Gastrocnemius medialis (tissue), 4 donors: ENCODE measurements around the gene MAST4. TPM values are rescaled to one million over a fixed set of nuclear protein-coding genes. Genes with fewer than 3 reads are reported as not detected.

ENCODE experiments used
- ATAC-seq, 2 donors: fragments of 150-250 bp; one replicate each; pipeline ENCODE4 v1.9.1; 2016
- DNase-seq, 2 donors: peaks; one replicate each; pipeline ENCODE4 v3.0.0-alpha.2; 2019
- H3K27ac ChIP-seq, 4 donors: fragments of 200-600 bp; sonication (generic); 1 replicate in 1 of 4; 2 replicates in 3 of 4; pipeline ENCODE4 v1.5.1; 2016 to 2018; ENCODE audit warnings: mild to moderate bottlenecking in 2 of 4, moderate library complexity in 1 of 4
- H3K27me3 ChIP-seq, 3 donors: fragments of 200-600 bp; sonication (generic) in 2 of 3; 1 replicate in 1 of 3; 2 replicates in 2 of 3; pipeline versions ENCODE4 v1.5.1 to v1.6.0; 2016 to 2019; ENCODE audit warnings: mild to moderate bottlenecking in 1 of 3, moderate library complexity in 1 of 3
- H3K36me3 ChIP-seq, 2 donors: fragments of 200-600 bp; sonication (generic) in 1 of 2; one replicate each; pipeline ENCODE4 v1.5.1; 2017 to 2018
- H3K4me1 ChIP-seq, 2 donors: fragments of 200-600 bp; sonication (generic) in 1 of 2; one replicate each; pipeline ENCODE4 v1.5.1; 2016 to 2017; ENCODE audit warnings: mild to moderate bottlenecking in 2 of 2
- H3K4me3 ChIP-seq, 4 donors: fragments of 200-600 bp; sonication (generic) in 3 of 4; 1 replicate in 1 of 4; 2 replicates in 3 of 4; pipeline ENCODE4 v1.5.1; 2016 to 2019; ENCODE audit warnings: mild to moderate bottlenecking in 2 of 4
- H3K9me3 ChIP-seq, 3 donors: fragments of 200-600 bp; sonication (generic) in 2 of 3; 1 replicate in 1 of 3; 2 replicates in 2 of 3; pipeline ENCODE4 v1.5.1; 2016 to 2019
- POLR2A ChIP-seq, 2 donors: fragments of 450-650 bp; IDR thresholded peaks; one replicate each; pipeline ENCODE4 v1.6.1; 2017; ENCODE audit warnings: antibody characterized with exemption in 2 of 2, mild to moderate bottlenecking in 2 of 2, moderate library complexity in 2 of 2
- in situ Hi-C, 4 donors: fragments of 200-750 bp; cut with MboI; loops; one replicate each; pipeline versions ENCODE4 v1.15.0 to v1.8.0; 2017; ENCODE audit warnings: low sequenced_read_pairs in 4 of 4
- intact Hi-C: fragments of 100-400 bp; cut with DNase I; formaldehyde crosslinking; loops from one replicate; pipeline ENCODE4 v1.15.1; 2023; ENCODE audit warnings: low total_unique reads
- total RNA-seq, 4 donors: library from RNA; depleted of rRNA; stranded (reverse); fragments of >200 nt; gene quantifications; one replicate each; pipeline versions ENCODE4 v1.1.0 to v1.2.3, GENCODE V29; 2016
- TF ChIP-seq, protein P1 (sequence below), 5 experiments: fragments of 450-650 bp in 3 of 5; fragments of 200-600 bp in 2 of 5; sonication (generic) in 2 of 5; IDR thresholded peaks in 4 of 5; conservative IDR thresholded peaks in 1 of 5; 1 replicate in 4 of 5; 2 replicates in 1 of 5; pipeline ENCODE4 v1.5.1; 2016 to 2019; ENCODE audit warnings: antibody characterized with exemption in 5 of 5, mild to moderate bottlenecking in 3 of 5, moderate library complexity in 3 of 5

The MAST4 gene
- total RNA-seq, 4 donors from 2014 or later: 24.1 to 42.0 (median 38.5) TPM

DNA sequence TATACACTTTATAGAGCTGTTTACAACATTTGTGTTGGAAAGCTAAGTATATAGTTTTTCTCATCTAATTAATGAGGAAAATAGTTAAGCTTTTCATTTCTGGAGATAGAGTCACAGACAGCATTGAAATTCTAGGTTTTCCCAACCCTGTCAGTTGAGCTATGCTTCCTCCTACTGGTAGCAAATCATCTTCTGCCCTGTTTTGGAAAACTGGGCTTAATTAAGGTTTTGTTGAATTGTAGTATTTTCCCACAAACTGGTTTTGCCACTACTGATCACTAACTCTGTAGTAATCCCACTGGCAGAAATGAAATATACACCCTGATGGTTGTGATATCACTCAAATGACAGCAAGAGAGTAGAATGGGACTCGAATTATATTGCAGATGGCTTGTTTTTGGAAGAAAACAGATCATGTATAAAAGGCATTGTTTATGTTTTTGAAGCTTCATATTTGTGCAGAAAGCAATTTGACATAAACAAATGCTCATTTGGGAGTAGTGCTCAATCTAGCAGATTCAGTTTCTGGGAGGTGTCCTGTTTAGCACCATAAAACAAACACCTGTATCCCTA, 553.8 kb downstream of the MAST4 start:
- in situ Hi-C loops: loop anchor here in 1 of 4 donors (10.0 kb wide), 1 partner anchor 335 kb away; no protein-coding TSS in a partner anchor

DNA sequence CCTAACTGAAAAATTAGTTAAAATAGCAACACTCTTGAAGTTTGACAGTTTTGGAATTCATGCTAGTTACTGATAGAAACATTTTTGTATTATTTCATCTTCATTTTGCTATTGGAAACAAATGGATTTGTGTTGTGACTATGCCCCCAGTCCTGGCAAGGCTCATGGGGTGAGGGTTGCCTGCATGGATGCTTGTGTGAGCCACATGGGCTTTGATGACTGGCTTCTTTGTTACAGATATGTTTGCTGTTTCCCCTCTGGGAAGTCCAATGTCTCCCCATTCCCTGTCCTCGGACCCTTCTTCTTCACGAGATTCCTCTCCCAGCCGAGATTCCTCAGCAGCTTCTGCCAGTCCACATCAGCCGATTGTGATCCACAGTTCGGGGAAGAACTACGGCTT, 556.2 kb downstream of the MAST4 start:
- Histone ChIP-seq H3K27ac (peak overlapping the region in 1 of 4 donors; percentile 86), H3K9me3 (no peaks in the 10 kb centered on the region), H3K4me3 (no peak overlapping the region), H3K36me3 (peaks cover 0 to 24% of the 10 kb centered on the region in 2 donors), H3K4me1 (peaks cover 17 to 19% of the 10 kb centered on the region in 2 donors), H3K27me3 (no peaks in the 10 kb centered on the region)
- no peak for ATAC-seq
- intact Hi-C loops: loop anchor here (5.0 kb wide), 1 partner anchor 340 kb away; no protein-coding TSS in a partner anchor
- in situ Hi-C loops: no loop called here
- no peak for DNase-seq
- TF ChIP-seq POLR2A (IDR thresholded peaks at IDR 0.05): no peak
- TF ChIP-seq, protein P1, sequence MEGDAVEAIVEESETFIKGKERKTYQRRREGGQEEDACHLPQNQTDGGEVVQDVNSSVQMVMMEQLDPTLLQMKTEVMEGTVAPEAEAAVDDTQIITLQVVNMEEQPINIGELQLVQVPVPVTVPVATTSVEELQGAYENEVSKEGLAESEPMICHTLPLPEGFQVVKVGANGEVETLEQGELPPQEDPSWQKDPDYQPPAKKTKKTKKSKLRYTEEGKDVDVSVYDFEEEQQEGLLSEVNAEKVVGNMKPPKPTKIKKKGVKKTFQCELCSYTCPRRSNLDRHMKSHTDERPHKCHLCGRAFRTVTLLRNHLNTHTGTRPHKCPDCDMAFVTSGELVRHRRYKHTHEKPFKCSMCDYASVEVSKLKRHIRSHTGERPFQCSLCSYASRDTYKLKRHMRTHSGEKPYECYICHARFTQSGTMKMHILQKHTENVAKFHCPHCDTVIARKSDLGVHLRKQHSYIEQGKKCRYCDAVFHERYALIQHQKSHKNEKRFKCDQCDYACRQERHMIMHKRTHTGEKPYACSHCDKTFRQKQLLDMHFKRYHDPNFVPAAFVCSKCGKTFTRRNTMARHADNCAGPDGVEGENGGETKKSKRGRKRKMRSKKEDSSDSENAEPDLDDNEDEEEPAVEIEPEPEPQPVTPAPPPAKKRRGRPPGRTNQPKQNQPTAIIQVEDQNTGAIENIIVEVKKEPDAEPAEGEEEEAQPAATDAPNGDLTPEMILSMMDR (IDR thresholded peaks at IDR 0.05 in 4 of 5, conservative IDR thresholded peaks at IDR 0.05 in 1 of 5): no peak

More for the DNA sequence above, 553.8 kb downstream of the MAST4 start:
- TF ChIP-seq, protein P1 (IDR thresholded peaks at IDR 0.05 in 4 of 5, conservative IDR thresholded peaks at IDR 0.05 in 1 of 5): peak in 4 of 5 experiments; percentile 5 to 35 (median 25)
- no peak for TF ChIP-seq POLR2A (IDR thresholded peaks at IDR 0.05)
- H3K4me1 ChIP-seq: peaks cover 12 to 14% of the 10 kb centered on the region in 2 donors
- peaks cover 4 to 45% of the 10 kb centered on the region in 2 donors for H3K36me3 ChIP-seq
- intact Hi-C loops: loop anchor here (5.0 kb wide), 1 partner anchor 338 kb away; no protein-coding TSS in a partner anchor
- H3K4me3 ChIP-seq: peak overlapping the region in 1 of 4 donors; percentile 9
- DNase-seq (no peak), ATAC-seq (no peak)
- no peaks in the 10 kb centered on the region for H3K9me3 ChIP-seq
- peak overlapping the region in 1 of 4 donors; percentile 22 for H3K27ac ChIP-seq
- no peaks in the 10 kb centered on the region for H3K27me3 ChIP-seq

DNA sequence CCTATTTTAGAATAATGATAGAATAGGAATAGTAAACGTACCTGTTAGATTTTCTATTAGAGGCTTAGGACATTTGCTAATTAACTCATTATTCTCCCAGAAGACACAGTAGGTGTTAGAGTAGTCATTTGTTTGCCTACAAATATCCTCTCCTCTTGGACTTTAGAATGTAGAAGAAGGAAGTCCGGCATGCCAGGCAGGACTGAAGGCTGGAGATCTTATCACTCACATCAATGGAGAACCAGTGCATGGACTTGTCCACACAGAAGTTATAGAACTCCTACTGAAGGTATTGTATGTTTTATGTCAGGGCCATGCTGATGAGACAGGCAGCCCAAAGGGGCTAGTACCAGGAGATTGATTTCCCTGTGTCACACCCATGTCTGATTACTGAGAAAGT, 557.1 kb downstream of the MAST4 start:
- ATAC-seq: no peak
- Histone ChIP-seq H3K9me3 (no peaks in the 10 kb centered on the region), H3K27me3 (no peaks in the 10 kb centered on the region), H3K4me3 (no peak overlapping the region), H3K36me3 (peaks cover 0 to 24% of the 10 kb centered on the region in 2 donors), H3K4me1 (peaks cover 17 to 19% of the 10 kb centered on the region in 2 donors), H3K27ac (peak overlapping the region; percentile 76 to 86 (median 84))
- DNase-seq: no peak
- TF ChIP-seq, protein P1 (IDR thresholded peaks at IDR 0.05 in 4 of 5, conservative IDR thresholded peaks at IDR 0.05 in 1 of 5): no peak
- no peak for TF ChIP-seq POLR2A (IDR thresholded peaks at IDR 0.05)
- intact Hi-C loops: loop anchor here (5.0 kb wide), 1 partner anchor 341 kb away; no protein-coding TSS in a partner anchor
- in situ Hi-C loops: no loop called here

DNA sequence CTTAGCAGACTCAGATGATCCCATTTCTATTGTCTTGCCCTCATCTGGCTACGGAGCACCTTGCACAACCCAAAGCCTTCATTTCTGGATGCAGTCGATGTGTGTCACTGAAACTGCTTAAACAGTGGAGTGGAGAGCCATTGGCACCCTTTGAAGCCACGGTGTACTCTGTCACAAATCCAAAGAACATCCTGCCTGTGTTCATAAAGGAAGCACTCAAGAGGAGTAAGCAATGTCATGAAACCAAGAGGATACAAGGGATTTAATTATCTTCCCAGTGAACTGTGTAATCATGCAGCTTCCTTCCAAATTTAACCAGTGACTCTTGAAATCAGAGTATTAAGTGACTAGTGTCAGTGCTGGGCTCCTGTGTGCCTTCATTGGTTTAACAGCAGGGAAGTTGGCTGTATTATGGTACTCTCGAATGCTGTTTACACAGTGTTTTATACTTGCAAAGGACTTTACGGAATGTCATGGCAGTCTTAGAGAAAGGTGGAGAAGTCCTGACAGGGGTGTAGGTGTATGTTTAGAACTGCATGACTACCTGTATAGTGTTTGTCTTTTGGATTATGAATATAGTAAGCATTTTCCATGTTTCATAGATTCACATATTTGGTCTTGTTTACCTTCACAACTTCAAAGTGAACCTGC, 558.5 kb downstream of the MAST4 start:
- intact Hi-C loops: loop anchor here (2.0 to 5.0 kb wide), 4 partner anchors 57 to 342 kb away; no protein-coding TSS in a partner anchor
- Histone ChIP-seq H3K4me1 (peaks cover 17 to 19% of the 10 kb centered on the region in 2 donors), H3K4me3 (no peak overlapping the region), H3K27me3 (no peaks in the 10 kb centered on the region), H3K36me3 (peaks cover 0 to 18% of the 10 kb centered on the region in 2 donors), H3K27ac (peak overlapping the region; percentile 76 to 86 (median 84)), H3K9me3 (no peaks in the 10 kb centered on the region)
- ATAC-seq: peak; percentile 96 to 97
- peak; percentile 71 to 90 for DNase-seq
- in situ Hi-C loops: no loop called here
- TF ChIP-seq, protein P1 (IDR thresholded peaks at IDR 0.05 in 4 of 5, conservative IDR thresholded peaks at IDR 0.05 in 1 of 5): no peak
- TF ChIP-seq POLR2A (IDR thresholded peaks at IDR 0.05): peak in 1 of 2 donors; percentile 23
